Liver (tissue), 9 donors: ENCODE measurements around the gene ZNF700. TPM values are rescaled to one million over a fixed set of nuclear protein-coding genes. Genes with fewer than 3 reads are reported as not detected.
A peak's percentile ranks its signal among the peaks of the same experiment; 100 is the strongest.

Source experiments
- DNase-seq: peaks from one replicate; pipeline ENCODE4 v3.0.0-alpha.2; 2017; ENCODE audit warnings: low spot score
- H3K27ac ChIP-seq, 2 donors: one replicate each; pipeline ENCODE4 v1.7.0; 2013; ENCODE audit warnings: inconsistent platforms in 2 of 2, low read length in 2 of 2, control low read depth in 1 of 2, low read depth in 1 of 2, mild to moderate bottlenecking in 1 of 2
- H3K27me3 ChIP-seq, 4 donors: one replicate each; pipeline versions ENCODE4 v1.6.1 to v1.7.0; 2013; ENCODE audit warnings: low read length in 3 of 4, inconsistent platforms in 1 of 4, mild to moderate bottlenecking in 1 of 4, moderate library complexity in 1 of 4; ENCODE audit not compliant: control insufficient read depth in 4 of 4, insufficient read depth in 4 of 4
- H3K36me3 ChIP-seq, 4 donors: one replicate each; pipeline versions ENCODE4 v1.6.1 to v1.7.0; 2013; ENCODE audit warnings: low read length in 3 of 4, mild to moderate bottlenecking in 3 of 4, low read depth in 1 of 4, moderate library complexity in 1 of 4; ENCODE audit not compliant: control insufficient read depth in 4 of 4, insufficient read depth in 3 of 4
- H3K4me1 ChIP-seq, 4 donors: one replicate each; pipeline versions ENCODE4 v1.6.1 to v1.7.0; 2013; ENCODE audit warnings: low read length in 3 of 4, mild to moderate bottlenecking in 3 of 4, moderate library complexity in 1 of 4; ENCODE audit not compliant: control insufficient read depth in 4 of 4, insufficient read depth in 4 of 4
- H3K4me3 ChIP-seq, 3 donors: one replicate each; pipeline versions ENCODE4 v1.6.1 to v1.7.0; 2013; ENCODE audit warnings: low read length in 3 of 3, control low read depth in 1 of 3, low read depth in 1 of 3, mild to moderate bottlenecking in 1 of 3
- H3K9ac ChIP-seq, 2 donors: one replicate each; pipeline ENCODE4 v1.7.0; 2013; ENCODE audit warnings: low read length in 2 of 2, mild to moderate bottlenecking in 2 of 2, moderate library complexity in 2 of 2, control low read depth in 1 of 2, low read depth in 1 of 2
- H3K9me3 ChIP-seq, 4 donors: one replicate each; pipeline versions ENCODE4 v1.6.1 to v1.7.0; 2013; ENCODE audit warnings: low read length in 3 of 4; ENCODE audit not compliant: control insufficient read depth in 4 of 4
- EGR1 ChIP-seq, 2 donors: IDR thresholded peaks; 2 replicates each; pipeline ENCODE4 v1.6.1; 2016 to 2018; ENCODE audit warnings: antibody characterized with exemption in 2 of 2, low read depth in 2 of 2
- FOXA1 ChIP-seq: IDR thresholded peaks from 2 replicates; pipeline ENCODE4 v1.6.1; 2016; ENCODE audit warnings: antibody characterized with exemption
- FOXA2 ChIP-seq: IDR thresholded peaks from 2 replicates; pipeline ENCODE4 v1.6.1; 2016; ENCODE audit warnings: antibody characterized with exemption
- HNF4A ChIP-seq, 2 donors: conservative IDR thresholded peaks; 2 replicates each; pipeline ENCODE4 v1.6.1; 2016; ENCODE audit warnings: antibody characterized with exemption in 2 of 2, mild to moderate bottlenecking in 2 of 2
- HNF4G ChIP-seq: IDR thresholded peaks from 2 replicates; pipeline ENCODE4 v1.6.1; 2016; ENCODE audit warnings: antibody characterized with exemption
- NR2F2 ChIP-seq: IDR thresholded peaks from 2 replicates; pipeline ENCODE4 v1.6.1; 2016; ENCODE audit warnings: antibody characterized with exemption
- RAD21 ChIP-seq, 2 donors: IDR thresholded peaks; 2 replicates each; pipeline ENCODE4 v1.6.1; 2016; ENCODE audit warnings: antibody characterized with exemption in 2 of 2, mild to moderate bottlenecking in 2 of 2
- RXRA ChIP-seq, 2 donors: IDR thresholded peaks; 2 replicates each; pipeline ENCODE4 v1.6.1; 2017 to 2018; ENCODE audit warnings: antibody characterized with exemption in 2 of 2, mild to moderate bottlenecking in 1 of 2
- SP1 ChIP-seq: IDR thresholded peaks from 2 replicates; pipeline ENCODE4 v1.6.1; 2018; ENCODE audit warnings: antibody characterized with exemption, mild to moderate bottlenecking
- TAF1 ChIP-seq: conservative IDR thresholded peaks from 2 replicates; pipeline ENCODE4 v1.6.1; 2016; ENCODE audit warnings: antibody characterized with exemption, mild to moderate bottlenecking
- YY1 ChIP-seq: IDR thresholded peaks from 2 replicates; pipeline ENCODE4 v1.6.1; 2016; ENCODE audit warnings: antibody characterized with exemption, mild to moderate bottlenecking
- WGBS: extraction: QIAGEN DNeasy Blood & Tissue Kit; methylation state at CpG from one replicate; pipeline ENCODE4 v1.1.7; 2013; 5-methylcytosine and 5-hydroxymethylcytosine counted together
- polyA plus RNA-seq, 2 donors: library from polyadenylated mRNA; stranded (reverse) in 1 of 2; unstranded in 1 of 2; fragments of 200-250 nt in 1 of 2; fragments of >200 nt in 1 of 2; fragmentation: Nextera tagmentation in 1 of 2; extraction: Ambion mirVana in 1 of 2; gene quantifications; one replicate each; pipeline versions ENCODE4 v1.2.1 to v1.2.3, GENCODE V29; 2013 to 2015
- total RNA-seq, 2 donors: library from RNA; depleted of rRNA; stranded (reverse); fragments of >200 nt; gene quantifications; one replicate each; pipeline ENCODE4 v1.2.3, GENCODE V29; 2014
- TF ChIP-seq, protein P1 (sequence below): fragments of 150-350 bp; IDR thresholded peaks from 2 replicates; pipeline ENCODE4 v1.5.1; 2017; ENCODE audit warnings: improper control_type of control experiment, low read depth, low read length; ENCODE audit not compliant: missing input control
- TF ChIP-seq, protein P2 (sequence below): IDR thresholded peaks from 2 replicates; pipeline ENCODE4 v1.6.1; 2016; ENCODE audit warnings: antibody characterized with exemption
- TF ChIP-seq, protein P3 (sequence below): IDR thresholded peaks from 2 replicates; pipeline ENCODE4 v1.6.1; 2016; ENCODE audit warnings: antibody characterized with exemption, mild to moderate bottlenecking
- TF ChIP-seq, protein P4 (sequence below): IDR thresholded peaks from 2 replicates; pipeline ENCODE4 v1.6.1; 2016; ENCODE audit warnings: antibody characterized with exemption
- TF ChIP-seq, protein P5 (sequence below): IDR thresholded peaks from 2 replicates; pipeline ENCODE4 v1.6.1; 2016; ENCODE audit warnings: antibody characterized with exemption
- donor health status: healthy.
- donor health status: healthy.
- donor health status: healthy.
- donor health status: healthy.
- donor health status: healthy.

The ZNF700 gene
- total and polyA plus RNA-seq, 4 donors, result 3.1 to 13.7 (median 6.7) TPM

DNA sequence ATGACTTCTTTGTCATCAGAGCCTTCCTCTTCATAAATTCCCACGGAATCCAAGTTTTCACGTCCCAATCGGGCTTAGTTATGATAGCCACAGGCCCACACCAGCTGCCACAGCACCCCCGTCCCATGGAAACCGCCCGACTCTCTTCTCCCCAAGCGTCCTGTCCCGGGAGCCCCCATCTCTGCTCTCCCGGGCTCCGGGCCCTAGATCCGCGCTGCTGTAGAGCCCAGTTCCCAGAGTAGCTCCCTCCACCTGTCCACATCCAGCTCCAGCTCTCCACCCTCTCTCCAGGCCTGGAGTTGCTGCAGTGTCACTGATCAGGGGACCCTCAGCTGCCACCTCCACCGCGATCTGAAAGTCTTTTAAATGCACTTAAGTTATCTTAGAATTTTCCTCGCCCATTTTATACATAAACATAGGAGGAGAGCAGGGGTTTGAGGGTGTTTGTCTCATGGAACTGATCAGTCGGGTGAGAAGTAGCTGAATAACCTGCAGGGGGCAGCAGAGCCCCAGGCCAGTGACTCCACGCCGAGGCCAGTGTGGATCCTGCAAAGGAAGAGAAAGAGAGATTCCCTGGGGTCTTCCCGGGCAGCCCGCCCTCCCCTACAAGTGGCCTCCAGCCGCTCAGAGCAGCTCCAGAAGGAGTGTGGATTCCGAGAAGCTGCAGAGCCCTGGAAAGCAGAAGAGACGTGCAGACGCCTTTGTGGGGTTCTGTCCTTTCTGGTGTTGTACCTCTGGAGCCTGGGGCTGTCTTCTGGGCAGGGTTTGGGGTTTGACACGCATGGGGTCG lies 38.9 kb downstream of the ZNF700 start:
- Histone ChIP-seq H3K27me3 (no peaks in the 10 kb centered on the region), H3K4me1 (peaks cover 0 to 4% (median 2%) of the 10 kb centered on the region in 4 donors), H3K4me3 (peak overlapping the region in 1 of 3 donors; percentile 49), H3K27ac (peak overlapping the region in 1 of 2 donors; percentile 47), H3K9ac (no peak overlapping the region), H3K36me3 (peaks cover 0 to 8% (median 5%) of the 10 kb centered on the region in 4 donors), H3K9me3 (peaks cover 4 to 15% (median 7%) of the 10 kb centered on the region in 4 donors)
- 60% methylated on average over 26 of the region's 26 CpGs for WGBS
- DNase-seq, result peak; percentile 79
- TF ChIP-seq, protein P1, sequence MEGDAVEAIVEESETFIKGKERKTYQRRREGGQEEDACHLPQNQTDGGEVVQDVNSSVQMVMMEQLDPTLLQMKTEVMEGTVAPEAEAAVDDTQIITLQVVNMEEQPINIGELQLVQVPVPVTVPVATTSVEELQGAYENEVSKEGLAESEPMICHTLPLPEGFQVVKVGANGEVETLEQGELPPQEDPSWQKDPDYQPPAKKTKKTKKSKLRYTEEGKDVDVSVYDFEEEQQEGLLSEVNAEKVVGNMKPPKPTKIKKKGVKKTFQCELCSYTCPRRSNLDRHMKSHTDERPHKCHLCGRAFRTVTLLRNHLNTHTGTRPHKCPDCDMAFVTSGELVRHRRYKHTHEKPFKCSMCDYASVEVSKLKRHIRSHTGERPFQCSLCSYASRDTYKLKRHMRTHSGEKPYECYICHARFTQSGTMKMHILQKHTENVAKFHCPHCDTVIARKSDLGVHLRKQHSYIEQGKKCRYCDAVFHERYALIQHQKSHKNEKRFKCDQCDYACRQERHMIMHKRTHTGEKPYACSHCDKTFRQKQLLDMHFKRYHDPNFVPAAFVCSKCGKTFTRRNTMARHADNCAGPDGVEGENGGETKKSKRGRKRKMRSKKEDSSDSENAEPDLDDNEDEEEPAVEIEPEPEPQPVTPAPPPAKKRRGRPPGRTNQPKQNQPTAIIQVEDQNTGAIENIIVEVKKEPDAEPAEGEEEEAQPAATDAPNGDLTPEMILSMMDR, result peak; percentile 49
- TF ChIP-seq RAD21 (IDR thresholded peaks at IDR 0.05), result peak; percentile 69 to 76
- TF ChIP-seq, protein P2, sequence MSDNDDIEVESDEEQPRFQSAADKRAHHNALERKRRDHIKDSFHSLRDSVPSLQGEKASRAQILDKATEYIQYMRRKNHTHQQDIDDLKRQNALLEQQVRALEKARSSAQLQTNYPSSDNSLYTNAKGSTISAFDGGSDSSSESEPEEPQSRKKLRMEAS, result no peak
- no peak for TF ChIP-seq FOXA2
- TF ChIP-seq EGR1 (IDR thresholded peaks at IDR 0.05; ENCODE audit: low read depth in 2 of 2), result no peak
- no peak for TF ChIP-seq HNF4G
- TF ChIP-seq, protein P3, sequence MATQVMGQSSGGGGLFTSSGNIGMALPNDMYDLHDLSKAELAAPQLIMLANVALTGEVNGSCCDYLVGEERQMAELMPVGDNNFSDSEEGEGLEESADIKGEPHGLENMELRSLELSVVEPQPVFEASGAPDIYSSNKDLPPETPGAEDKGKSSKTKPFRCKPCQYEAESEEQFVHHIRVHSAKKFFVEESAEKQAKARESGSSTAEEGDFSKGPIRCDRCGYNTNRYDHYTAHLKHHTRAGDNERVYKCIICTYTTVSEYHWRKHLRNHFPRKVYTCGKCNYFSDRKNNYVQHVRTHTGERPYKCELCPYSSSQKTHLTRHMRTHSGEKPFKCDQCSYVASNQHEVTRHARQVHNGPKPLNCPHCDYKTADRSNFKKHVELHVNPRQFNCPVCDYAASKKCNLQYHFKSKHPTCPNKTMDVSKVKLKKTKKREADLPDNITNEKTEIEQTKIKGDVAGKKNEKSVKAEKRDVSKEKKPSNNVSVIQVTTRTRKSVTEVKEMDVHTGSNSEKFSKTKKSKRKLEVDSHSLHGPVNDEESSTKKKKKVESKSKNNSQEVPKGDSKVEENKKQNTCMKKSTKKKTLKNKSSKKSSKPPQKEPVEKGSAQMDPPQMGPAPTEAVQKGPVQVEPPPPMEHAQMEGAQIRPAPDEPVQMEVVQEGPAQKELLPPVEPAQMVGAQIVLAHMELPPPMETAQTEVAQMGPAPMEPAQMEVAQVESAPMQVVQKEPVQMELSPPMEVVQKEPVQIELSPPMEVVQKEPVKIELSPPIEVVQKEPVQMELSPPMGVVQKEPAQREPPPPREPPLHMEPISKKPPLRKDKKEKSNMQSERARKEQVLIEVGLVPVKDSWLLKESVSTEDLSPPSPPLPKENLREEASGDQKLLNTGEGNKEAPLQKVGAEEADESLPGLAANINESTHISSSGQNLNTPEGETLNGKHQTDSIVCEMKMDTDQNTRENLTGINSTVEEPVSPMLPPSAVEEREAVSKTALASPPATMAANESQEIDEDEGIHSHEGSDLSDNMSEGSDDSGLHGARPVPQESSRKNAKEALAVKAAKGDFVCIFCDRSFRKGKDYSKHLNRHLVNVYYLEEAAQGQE, result no peak

DNA sequence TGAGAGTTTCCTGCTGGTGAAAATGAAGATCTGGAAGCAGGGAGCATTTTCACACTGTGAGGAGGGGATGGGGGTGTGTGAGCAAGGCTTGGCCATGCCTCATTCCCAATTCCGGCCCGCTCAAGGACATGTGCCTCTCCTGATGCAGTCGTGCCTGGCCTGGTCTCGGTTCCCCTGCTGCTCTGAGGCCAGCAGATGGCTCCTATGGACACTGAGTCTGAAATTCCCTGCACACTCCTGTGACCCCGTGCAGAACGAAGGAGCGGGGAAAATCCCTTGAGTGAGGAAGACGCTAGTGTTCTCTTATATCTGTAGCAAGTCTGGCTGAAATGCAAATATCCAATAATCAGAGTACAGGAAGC lies 39.6 kb downstream of the ZNF700 start:
- Histone ChIP-seq H3K36me3 (peaks cover 1 to 8% (median 5%) of the 10 kb centered on the region in 4 donors), H3K4me1 (peaks cover 0 to 4% (median 2%) of the 10 kb centered on the region in 4 donors), H3K4me3 (peak overlapping the region in 1 of 3 donors; percentile 66), H3K27ac (peak overlapping the region; percentile 47 to 76), H3K9ac (no peak overlapping the region), H3K9me3 (peaks cover 4 to 19% (median 8%) of the 10 kb centered on the region in 4 donors), H3K27me3 (no peaks in the 10 kb centered on the region)
- no peak for DNase-seq
- WGBS, result 29% methylated on average over 8 of the region's 8 CpGs
- TF ChIP-seq, protein P1, result no peak
- TF ChIP-seq, protein P3, result no peak
- TF ChIP-seq YY1 (no peak), HNF4A (conservative IDR thresholded peaks at IDR 0.05) (no peak), RXRA (IDR thresholded peaks at IDR 0.05) (no peak), TAF1 (no peak), SP1 (no peak), FOXA2 (no peak), FOXA1 (no peak), HNF4G (no peak), NR2F2 (no peak), RAD21 (IDR thresholded peaks at IDR 0.05) (no peak)
- TF ChIP-seq, protein P4, sequence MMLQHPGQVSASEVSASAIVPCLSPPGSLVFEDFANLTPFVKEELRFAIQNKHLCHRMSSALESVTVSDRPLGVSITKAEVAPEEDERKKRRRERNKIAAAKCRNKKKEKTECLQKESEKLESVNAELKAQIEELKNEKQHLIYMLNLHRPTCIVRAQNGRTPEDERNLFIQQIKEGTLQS, result no peak
- TF ChIP-seq, protein P2, result no peak
- TF ChIP-seq, protein P5, sequence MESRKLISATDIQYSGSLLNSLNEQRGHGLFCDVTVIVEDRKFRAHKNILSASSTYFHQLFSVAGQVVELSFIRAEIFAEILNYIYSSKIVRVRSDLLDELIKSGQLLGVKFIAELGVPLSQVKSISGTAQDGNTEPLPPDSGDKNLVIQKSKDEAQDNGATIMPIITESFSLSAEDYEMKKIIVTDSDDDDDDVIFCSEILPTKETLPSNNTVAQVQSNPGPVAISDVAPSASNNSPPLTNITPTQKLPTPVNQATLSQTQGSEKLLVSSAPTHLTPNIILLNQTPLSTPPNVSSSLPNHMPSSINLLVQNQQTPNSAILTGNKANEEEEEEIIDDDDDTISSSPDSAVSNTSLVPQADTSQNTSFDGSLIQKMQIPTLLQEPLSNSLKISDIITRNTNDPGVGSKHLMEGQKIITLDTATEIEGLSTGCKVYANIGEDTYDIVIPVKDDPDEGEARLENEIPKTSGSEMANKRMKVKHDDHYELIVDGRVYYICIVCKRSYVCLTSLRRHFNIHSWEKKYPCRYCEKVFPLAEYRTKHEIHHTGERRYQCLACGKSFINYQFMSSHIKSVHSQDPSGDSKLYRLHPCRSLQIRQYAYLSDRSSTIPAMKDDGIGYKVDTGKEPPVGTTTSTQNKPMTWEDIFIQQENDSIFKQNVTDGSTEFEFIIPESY, result no peak
